NOMO-1 treated with DMSO at 0.1 percent for 48 hours (cell line): Measurements from ENCODE around the gene EFCAB6.

Source experiments
- DNase-seq: peaks from one replicate; lab custom pipeline; 2025; ENCODE audit not compliant: unreplicated experiment; lab: John Stamatoyannopoulos, UW

The EFCAB6 gene

DNA sequence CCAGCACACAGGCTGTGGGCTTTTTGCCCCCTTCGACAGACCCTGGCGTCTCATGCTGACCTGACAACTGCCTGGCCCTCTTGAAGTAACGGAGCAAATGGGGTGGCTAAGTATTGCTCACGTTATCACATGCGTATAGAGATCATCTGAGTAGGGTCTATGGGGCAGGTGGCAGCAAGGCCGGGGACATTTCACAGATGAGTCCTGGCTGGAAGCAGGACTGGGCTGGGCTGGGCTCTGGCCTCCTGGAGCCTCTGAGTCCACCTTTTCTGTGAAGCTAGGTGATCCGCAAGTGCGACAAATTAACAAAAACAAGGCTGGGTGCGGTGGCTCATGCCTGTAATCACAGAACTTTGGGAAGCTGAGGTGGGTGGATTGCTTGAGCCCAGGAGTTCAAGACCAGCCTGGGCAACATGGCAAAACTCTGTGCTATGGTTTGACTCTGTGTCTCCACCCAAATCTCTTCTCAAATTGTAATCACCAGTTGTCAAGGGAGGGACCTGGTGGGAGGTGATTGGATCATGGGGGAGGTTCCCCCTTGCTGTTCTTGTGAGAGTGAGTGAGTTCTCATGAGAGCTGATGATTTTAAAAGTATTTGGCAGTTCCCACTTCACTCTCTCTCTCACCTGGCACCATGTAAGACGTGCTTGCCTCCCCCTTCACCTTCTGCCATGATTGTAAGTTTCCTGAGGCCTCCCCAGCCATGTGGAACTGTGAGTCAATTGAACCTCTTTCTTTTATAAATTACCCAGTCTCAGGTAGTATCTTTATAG, 278.3 kb downstream of the EFCAB6 start:
- DNase-seq, result no peak

- no peak for DNase-seq
Observed at GRCh38 chr22:43533156-43533530, 279.0 kb downstream of the EFCAB6 start.

- DNase-seq, result no peak
Observed at GRCh38 chr22:43532301-43533155, 279.6 kb downstream of the EFCAB6 start.

DNA sequence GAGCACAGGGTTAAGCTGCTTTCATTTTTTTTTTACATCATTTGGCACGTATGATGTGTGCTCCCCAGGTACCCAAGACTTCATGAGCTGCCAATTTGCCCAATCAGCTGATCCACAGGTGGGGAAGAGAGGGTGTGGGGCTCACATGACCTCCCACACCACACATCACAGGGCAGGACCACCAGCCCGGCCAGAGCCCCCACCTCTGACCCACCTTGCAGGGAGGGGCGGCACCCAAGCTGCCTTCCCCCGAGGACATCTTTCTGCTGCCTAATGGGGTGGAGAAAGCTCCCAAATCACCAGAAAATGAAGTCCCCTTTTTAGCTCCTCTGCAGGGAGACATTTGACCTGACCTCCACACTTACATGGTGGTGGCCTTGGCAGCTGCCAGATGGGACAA, 280.5 kb downstream of the EFCAB6 start:
- no peak for DNase-seq

DNA sequence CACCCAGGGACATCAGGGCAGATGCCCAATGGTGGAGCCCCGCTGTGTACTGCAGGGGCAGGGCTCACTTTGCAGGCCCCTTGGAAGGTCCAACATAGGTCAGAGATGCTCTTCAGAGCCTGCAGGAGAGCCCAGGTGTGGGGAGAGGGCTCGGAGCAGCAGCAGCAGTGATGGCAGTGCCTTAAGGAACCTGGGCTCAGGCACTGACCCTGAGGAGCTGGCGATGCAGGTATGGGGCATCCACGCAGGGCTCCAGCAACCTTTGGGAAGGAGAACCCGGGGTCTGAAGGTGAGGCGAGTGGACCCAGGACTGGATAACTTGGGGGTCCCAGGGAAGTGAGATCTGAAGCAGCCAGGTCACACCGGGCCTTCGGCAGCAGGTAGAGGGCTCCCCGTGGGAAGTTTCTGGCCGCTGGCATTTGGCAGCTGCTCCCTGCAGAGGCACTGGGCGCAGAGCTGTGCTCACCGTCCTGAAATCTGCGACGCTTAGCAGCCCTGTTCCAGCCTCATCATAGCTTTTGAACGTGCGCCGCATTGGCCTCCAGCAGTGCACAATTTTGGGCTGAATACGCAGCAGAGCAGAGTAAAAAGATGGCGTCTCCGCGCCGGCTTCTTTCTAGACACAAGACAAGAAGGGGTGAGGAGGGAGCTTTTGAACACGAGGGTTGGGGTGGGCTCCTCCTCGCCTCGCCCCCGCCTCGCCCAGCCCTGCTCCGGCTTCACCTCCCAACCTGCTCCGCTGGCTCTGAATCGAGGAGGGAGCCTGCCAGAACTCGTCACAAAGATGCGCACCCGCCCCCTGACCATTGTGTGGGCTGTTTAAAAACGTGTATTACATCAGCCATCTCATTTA, 281.5 kb downstream of the EFCAB6 start:
- DNase-seq, result no peak

GRCh38 chr22:43529934-43530333, 282.2 kb downstream of the EFCAB6 start:
- no peak for DNase-seq

GRCh38 chr22:43529461-43529860, 282.6 kb downstream of the EFCAB6 start:
- DNase-seq, result no peak

- DNase-seq, result no peak
Observed at GRCh38 chr22:43528601-43529360, 283.3 kb downstream of the EFCAB6 start.

GRCh38 chr22:43526946-43527345, 285.2 kb downstream of the EFCAB6 start:
- DNase-seq, result no peak

DNA sequence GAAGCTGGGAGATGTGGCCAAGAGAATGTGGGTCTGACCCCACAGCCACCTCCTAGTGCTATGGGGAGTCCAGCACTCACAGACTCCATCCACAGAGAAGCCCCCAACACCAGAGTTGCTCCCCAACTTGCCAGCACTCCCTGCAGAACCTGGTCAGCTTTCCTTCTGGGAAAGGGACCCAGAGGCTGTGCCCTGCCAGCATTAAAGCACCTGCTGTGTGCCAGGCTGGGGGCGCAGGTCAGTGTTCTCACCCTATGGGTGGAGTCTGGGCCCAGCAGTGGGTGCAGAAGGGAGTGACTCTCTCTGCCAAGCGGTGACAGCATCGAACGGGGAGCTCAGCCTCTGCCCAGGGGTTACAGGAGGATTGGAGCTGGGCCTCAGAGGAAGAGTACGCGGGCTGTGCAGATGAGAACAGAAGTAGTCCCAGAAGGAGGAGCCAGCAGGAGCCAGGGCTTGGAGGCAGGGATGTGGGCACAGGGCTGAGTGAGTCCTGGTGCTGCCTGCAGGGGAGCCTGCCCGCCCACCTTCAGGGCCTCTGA, 285.9 kb downstream of the EFCAB6 start:
- DNase-seq, result no peak

DNA sequence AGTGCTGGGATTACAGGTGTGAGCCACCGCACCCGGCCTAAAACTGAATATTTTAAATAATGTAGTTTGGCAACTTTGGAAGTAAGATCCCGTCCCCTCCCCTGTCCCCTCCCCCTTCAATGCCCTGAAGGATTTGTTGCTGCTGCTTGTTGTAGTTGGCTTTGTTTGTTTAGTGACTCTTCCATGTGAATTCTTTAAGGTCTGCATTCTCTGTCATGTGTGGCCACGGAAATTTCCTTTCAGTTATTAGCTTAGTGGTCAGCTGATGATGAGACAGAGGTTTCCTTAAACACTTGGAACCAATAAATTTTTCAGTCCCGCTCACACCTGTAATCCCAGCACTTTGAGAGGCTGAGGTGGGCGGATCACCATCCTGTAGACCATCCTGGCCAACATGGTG, 290.4 kb downstream of the EFCAB6 start:
- no peak for DNase-seq

DNA sequence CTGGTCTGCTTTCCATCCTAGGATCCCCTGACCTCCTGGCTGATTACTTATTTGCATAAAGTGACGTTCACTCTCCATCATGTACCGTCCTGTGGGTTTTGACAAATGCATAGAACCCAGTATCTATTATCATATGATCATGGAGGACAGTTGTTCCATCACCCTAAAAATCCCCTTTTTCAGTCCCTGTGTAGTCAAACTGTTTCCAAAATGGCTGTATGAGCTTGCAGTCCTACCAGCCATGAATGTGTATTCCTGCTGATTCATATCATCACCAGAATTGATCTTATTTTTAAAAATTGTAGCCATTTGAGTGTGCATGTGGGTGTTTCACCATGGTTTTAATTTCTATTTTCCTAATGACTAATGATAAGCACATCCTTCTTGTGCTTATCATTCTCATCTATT, 291.5 kb downstream of the EFCAB6 start:
- DNase-seq, result no peak

DNA sequence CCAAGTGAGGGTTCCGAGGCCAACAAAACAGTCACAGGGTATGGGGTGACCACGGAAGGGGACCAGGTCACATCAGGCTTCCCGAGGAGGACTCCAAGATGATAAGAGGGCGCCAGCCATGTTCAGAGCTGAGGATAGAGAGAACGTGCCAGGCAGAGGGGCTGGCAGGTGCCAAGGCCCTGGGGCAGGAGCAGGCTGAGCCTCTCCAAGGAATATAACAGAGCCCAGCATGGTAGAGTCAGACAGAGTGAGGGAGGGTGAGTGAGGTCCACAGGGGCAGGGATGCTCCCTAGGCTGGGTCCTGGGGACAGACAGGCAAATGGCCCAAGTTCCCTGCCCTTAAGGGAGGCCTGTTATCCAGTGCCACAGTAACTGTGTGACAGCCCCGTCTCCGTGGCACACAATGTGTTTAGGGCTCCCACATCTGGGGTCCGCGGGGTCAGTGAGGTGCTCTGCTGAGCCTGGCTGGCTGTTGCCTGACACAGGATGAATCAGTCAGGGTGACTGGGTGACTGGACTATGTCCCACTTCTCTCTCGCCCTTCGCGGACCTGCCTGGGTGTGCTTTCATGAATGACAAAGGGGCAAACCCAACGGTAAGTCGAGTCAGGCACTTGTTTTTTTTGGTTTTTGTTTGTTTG, 295.0 kb downstream of the EFCAB6 start:
- no peak for DNase-seq

DNA sequence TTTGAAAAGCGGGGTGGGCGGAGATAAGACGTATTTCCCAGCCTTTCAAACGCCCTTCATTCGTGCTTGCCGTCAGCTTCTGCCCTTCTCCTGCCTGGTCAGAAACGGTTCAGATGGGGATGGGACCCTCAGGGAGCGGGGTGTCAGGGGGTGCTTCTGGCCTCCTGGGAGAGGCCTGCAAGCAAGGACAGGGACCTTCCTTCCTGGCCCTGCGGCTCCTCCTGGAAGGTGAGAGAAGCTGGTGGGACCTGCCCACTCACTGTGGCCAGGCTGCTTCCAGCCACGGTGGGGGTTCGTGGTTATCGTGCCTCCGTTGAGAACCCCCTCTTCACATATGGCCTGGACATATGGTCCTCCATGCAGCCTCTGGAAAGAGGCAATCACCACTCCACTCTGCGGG, 295.7 kb downstream of the EFCAB6 start:
- no peak for DNase-seq

DNA sequence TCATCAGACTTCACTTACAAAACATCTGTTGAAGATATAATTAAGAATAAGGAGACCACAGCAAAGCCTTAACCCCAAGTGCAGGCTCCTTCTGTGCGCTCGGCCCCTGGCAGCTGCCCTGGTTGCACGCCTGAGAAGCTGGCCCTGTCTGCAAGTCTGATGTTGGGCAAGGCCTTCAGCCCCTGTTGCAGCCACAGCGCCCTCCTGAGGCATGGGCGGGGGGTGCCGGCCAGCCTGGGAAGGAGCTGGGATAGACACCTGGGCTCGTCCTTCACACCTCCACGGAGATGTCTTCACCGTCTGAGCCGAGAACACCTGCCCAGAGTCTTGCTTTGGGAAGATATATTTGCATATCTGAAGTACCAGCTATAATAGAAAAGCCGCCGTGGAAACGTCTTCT, 296.2 kb downstream of the EFCAB6 start:
- DNase-seq, result no peak

DNA sequence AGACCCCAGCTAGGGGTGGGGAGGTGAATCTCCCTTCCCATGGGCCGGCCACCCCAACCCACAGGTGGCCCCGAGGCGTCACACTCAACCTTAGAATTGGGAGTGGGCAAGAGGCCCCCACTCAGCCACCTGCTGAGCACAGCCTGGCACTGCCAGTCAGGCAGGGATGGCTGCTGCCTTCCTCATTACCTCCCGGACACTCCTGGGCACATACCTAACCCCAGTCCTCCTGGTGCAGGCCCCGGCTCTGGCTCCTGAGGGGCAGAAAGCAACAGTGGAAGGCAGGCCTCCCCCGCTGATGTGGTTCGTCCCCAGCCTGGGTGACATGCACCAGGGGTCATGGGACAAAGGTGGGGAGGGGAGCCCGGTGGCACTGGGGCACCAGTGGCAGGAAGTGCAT, 296.7 kb downstream of the EFCAB6 start:
- no peak for DNase-seq

- DNase-seq, result no peak
Observed at GRCh38 chr22:43514476-43515157, 297.5 kb downstream of the EFCAB6 start.

GRCh38 chr22:43512279-43512678, 299.8 kb downstream of the EFCAB6 start:
- DNase-seq, result no peak

DNA sequence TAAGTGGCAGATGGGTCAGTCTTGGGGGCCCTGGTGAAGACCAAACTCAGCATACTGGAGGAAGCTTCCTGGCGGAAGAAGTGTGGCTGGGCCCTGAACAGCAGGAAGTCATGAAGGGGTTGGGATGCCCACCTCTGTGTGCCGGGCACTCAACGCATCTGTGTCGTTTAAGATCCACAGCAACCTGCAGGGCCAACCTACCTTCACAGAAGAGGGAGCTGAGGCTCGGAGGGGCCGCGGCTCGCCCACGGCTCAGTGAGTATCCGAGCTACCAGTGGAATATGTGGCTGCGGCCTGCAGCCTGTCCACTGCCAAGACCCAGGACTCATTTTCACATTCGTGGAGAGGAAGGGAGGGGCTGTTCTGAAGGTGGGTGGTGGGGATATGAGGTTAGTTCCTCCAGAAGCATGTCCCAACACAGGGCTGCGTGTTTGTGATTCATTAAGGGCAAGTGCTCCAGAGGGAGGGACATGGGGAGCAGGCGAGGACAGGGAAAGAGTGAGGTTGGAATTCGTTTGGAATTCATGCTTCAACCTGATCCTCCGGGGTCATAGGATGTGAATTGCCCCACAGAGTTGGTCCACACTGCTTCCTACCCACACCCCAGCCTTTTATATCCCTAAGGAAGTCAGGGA, 300.7 kb downstream of the EFCAB6 start:
- DNase-seq, result no peak
